Right ventricle myocardium superior (tissue), 1 donor: ENCODE measurements around the gene RNF144A. TPM values are rescaled to one million over a fixed set of nuclear protein-coding genes. Genes with fewer than 3 reads are reported as not detected.

ENCODE experiments used
- ATAC-seq: fragments of 200-7000 bp; cut with Tn5 transposase; one replicate; pipeline ENCODE4 v1.9.1; 2020; ENCODE audit warnings: mild to moderate bottlenecking; ENCODE audit not compliant: poor library complexity
- DNase-seq: peaks from one replicate; pipeline ENCODE4 v3.0.0-alpha.2; 2020
- intact Hi-C: fragments of 100-400 bp; cut with DNase I; formaldehyde crosslinking; loops from one replicate; pipeline ENCODE4 v1.11.2; 2022
- total RNA-seq: library from RNA; stranded (reverse); fragmentation: NEBNext Ultra II Directional; extraction: Animal tissue kit (Norgen Biotek cat#: 25700); gene quantifications from one replicate; pipeline ENCODE4 v1.2.1, GENCODE V29; 2021
- donor health status: DM: no; HTN: yes; CAD: no; lungs with severe emphysema.

The RNF144A gene
- total RNA-seq, 1 donor from 2014 or later, result 14.5 TPM

- DNase-seq (no peak), ATAC-seq (no peak)
- intact Hi-C loops, result loop anchor here (5.0 kb wide), 2 partner anchors 123 to 143 kb away; partner anchors contain the start of gene RNF144A
Observed at GRCh38 chr2:7040547-7040946, 123.3 kb downstream of the RNF144A start.

DNA sequence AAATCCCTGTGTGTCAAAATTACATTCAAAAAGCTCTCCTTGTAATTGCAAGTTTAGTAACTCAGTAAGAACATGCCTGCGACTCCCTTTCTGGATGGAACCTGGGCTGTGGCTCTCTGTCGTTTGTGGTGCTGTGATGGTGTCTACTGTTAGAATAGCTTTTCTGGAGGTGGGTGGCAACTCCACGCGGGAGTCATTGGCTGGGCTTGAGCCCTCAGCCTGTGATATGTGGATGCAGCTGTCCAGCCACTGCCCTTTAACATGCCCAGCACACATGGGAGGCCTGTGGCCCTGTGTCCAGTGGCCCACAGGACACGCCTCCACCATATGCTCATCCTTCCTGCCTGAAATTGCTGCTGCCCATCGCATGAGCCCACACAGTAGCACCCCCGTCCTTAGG lies 124.2 kb downstream of the RNF144A start:
- ATAC-seq (no peak), DNase-seq (no peak)
- intact Hi-C loops, result loop anchor here (5.0 kb wide), 2 partner anchors 124 to 144 kb away; partner anchors contain the start of gene RNF144A

DNA sequence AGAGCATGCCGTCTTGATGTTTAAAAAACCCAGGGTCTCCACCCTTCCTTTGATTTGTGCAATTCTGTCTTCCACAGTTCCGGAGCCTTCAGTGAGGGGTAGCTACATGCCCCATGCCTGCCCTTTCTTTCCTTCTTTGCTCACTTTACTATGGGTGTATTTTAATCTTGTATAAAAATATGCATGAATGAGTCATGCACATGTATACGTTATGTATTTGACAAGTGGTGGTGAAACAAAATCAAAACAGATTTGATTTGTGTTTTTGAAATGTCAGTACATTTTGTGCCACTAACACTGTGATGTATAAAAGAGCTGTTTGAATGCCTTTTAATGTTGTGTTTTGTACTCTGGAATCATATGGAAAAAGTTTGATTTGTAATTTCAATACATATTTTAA lies 126.5 kb downstream of the RNF144A start:
- DNase-seq (no peak), ATAC-seq (no peak)
- intact Hi-C loops, result loop anchor here (5.0 kb wide), 2 partner anchors 126 to 146 kb away; partner anchors contain the start of gene RNF144A

DNA sequence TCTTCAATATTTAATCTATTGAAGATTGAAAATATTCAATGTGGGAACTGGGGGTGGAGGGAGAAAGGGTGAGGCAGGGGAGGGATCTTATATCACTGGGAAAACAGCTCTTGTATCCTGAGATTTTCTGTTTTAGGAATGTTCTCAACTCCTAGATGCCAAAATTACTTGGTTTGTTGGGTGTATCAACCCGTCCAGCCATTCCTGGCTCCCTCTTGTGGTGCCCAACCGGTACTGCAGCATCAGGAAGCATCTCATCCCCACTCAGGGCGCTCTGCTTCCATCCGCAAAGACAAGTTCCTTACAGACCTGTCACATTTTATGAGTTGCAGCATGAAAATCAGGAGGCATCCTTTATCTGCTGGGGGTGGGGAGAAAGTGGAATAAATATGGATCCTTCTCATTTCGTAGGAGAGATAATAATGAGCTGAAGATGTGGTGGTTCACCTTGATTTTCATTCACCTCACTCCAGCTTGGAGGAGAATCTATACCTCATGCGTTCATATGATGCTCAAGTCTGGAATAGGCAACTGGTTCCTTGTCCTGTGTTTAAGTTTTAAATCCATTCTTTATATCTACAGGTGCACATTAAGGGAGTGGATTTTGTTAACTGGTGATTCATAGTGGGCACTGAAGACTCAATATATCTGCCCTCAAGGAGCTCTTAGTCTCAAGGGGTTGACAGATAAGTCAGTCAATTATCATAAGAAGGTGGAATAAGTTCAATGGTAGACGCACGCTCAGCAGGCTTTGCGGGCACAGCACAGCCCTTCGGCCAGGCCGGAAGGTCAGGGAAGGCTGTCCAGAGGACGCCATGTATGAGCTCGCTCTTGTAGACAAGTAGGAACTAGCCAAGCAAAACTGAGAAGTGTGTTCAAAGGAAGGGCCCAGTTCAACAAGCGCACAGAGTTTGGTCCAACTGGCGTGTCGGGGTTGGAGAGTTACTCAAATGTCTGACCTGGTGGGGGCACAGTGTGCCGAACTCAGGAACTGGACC lies 127.3 kb downstream of the RNF144A start:
- ATAC-seq (peak; percentile 82), DNase-seq (peak; percentile 81)
- intact Hi-C loops, result loop anchor here (5.0 kb wide), 2 partner anchors 127 to 147 kb away; partner anchors contain the start of gene RNF144A

- DNase-seq, result no peak
- no peak for ATAC-seq
- intact Hi-C loops, result no loop called here
Observed at GRCh38 chr2:7045601-7046590, 128.7 kb downstream of the RNF144A start.

- ATAC-seq, result no peak
- intact Hi-C loops, result no loop called here
- no peak for DNase-seq
Observed at GRCh38 chr2:7047661-7048060, 130.4 kb downstream of the RNF144A start.

GRCh38 chr2:7048762-7049294 lies 131.6 kb downstream of the RNF144A start:
- ATAC-seq (no peak), DNase-seq (no peak)
- intact Hi-C loops, result no loop called here

GRCh38 chr2:7052404-7052803 lies 135.2 kb downstream of the RNF144A start:
- intact Hi-C loops, result no loop called here
- ATAC-seq, result no peak
- no peak for DNase-seq

GRCh38 chr2:7053650-7054265 lies 136.5 kb downstream of the RNF144A start:
- no peak for DNase-seq
- intact Hi-C loops, result no loop called here
- peak; percentile 25 for ATAC-seq

- intact Hi-C loops, result no loop called here
- ATAC-seq, result no peak
- DNase-seq, result no peak
Observed at GRCh38 chr2:7057865-7058400, 140.7 kb downstream of the RNF144A start.

DNA sequence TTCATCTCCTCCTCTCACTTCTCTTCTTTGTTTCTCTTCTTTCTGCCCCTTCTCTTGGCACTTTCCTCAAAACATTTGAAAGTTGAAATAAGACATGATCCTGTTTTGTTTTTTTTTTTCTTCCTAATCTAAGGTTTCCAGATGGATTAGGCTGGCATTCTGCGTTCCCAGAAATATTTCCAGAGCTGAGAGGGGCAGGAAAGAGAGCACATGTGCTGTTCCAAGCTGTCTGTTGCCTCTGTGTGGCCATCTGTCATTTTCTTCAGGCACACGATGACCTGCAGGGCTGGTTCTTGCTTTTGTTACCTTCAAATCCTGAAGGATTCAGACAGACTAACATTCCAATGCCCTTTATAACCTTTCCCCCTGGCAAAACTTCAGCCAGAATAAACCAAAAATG lies 142.9 kb downstream of the RNF144A start:
- no peak for ATAC-seq

DNA sequence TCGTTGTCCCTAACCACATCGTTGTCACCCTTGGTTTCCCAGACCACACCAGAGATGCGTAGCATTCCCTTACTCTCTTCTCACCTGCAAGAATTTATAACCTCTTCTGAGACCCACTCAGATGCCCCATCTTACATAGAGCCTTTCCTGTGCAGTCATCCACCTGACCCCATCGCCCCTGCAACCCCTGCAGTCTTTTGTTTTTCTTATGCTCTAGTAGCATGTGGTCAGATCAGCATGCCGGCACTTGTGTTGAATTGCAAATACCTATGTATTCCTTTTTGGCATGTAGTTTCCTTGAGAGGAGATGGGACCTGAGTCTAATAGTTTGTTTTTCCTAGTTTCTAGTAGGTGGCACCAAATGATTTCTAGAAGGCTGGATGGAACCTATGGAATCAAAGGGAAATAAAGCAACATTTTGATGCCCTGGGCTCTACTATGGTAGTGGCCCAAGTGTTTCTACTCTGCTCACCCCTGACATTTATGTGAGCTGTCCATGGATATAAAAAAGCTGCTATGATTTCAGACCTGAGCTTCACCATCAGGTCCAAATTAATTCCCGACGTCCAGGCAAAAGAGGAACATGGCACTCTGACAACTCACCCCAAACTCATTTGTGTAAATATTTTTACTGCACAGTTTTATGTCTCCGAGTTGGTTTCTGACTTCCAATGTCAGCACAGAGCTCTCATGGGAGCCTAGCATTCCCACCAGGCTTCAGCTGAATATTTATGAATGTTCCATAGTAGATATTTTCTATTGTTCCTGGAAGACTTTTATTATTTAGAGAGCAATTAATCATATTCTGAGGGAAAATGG lies 143.6 kb downstream of the RNF144A start:
- DNase-seq (no peak), ATAC-seq (no peak)
- intact Hi-C loops, result no loop called here

More for the DNA sequence above, 142.9 kb downstream of the RNF144A start:
- intact Hi-C loops, result no loop called here
- no peak for DNase-seq

DNA sequence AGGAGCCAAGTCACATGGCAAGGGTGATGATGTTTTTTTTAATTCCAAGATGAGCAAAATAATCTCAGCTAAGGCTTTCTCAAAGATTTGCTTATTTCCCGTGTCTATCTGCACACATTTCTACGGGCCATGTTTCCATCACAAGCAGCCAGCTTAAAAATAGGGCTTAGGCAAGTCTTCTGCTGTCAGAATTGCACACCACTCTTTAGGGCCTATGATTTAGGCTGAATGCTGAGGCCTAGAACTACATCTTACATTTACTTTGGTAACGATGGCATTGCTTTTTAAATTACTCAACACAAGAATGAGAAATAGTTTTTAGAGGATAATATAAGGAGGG lies 144.2 kb downstream of the RNF144A start:
- ATAC-seq, result no peak

GRCh38 chr2:7061921-7062320 lies 144.7 kb downstream of the RNF144A start:
- ATAC-seq (no peak), DNase-seq (no peak)
- intact Hi-C loops, result no loop called here

More for the DNA sequence above, 144.2 kb downstream of the RNF144A start:
- DNase-seq, result no peak
- intact Hi-C loops, result no loop called here

GRCh38 chr2:7063789-7064188 lies 146.6 kb downstream of the RNF144A start:
- DNase-seq (no peak), ATAC-seq (no peak)
- intact Hi-C loops, result no loop called here

DNA sequence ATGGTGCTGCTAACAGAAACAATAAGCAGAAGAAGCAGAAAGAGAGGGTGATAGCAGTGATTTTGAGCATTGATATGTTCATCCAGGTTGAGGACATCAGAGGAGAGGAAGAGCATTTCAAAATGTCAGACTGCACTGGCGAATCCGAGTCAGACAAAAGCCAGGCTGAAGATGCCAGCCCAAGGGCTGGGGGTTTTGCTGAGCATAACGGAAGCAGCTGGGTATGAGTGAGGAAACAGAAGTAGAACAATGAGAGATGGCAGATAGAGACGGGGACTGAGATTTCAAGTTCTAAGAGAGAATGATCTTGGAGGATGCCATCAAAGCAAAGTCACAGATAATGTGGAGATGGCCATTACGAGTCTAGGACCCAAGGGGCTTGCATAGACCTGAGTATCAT lies 151.2 kb downstream of the RNF144A start:
- ATAC-seq (no peak), DNase-seq (no peak)
- intact Hi-C loops, result no loop called here

GRCh38 chr2:7070483-7070882 lies 153.3 kb downstream of the RNF144A start:
- DNase-seq (no peak), ATAC-seq (no peak)
- intact Hi-C loops, result no loop called here
